Activated CD8-positive, alpha-beta memory T cell treated with anti-CD3 and anti-CD28 coated beads, Interleukin-2, amount 50 U/mL, for 48 hours (primary cell): ENCODE data around the gene CDK19.

Experiments
- DNase-seq: peaks from one replicate; pipeline ENCODE4 v3.0.0-alpha.2; 2020

Gene CDK19

GRCh38 chr6:110654096-110654820, 161.0 kb downstream of the CDK19 start:
- no peak for DNase-seq

GRCh38 chr6:110653381-110653780, 161.9 kb downstream of the CDK19 start:
- no peak for DNase-seq

- DNase-seq, result no peak
Observed at GRCh38 chr6:110652520-110652919, 162.7 kb downstream of the CDK19 start.

DNA sequence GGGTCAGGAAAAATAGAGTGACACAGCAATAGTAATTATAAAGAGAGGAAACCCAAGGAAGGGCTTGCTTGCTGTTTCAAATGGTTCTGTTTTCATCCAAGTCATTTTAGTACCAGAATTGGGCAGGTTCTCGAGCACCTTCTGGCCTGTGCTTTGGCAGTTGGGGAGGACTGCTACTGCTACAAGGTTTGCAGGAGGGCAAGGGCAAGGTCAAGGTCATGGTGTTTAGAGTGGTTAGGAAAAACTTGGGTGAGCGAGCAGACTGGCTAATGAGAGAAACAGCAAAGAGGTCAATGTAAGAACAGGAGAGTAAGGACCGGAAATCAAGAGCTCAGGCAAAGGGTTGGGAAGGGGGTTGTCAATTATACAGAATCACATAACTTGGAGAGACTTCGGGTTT, 164.5 kb downstream of the CDK19 start:
- no peak for DNase-seq

DNA sequence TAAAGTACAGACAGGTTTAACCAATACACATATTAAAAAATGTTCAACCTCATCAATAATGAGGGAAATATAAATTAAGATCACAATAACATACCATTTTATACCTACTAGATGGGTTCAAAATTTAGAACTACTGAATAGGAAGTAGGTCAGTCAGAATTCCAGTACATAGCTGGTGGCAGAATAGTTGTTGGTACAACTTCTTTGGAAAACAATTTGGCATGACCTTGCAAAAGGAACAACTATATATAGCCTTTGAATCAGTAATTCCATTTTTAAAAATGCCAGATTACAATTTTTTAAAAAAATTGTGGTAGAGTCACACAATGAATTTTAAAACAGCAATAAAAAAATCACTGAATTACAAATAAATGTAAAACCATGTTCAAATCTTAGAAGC, 165.6 kb downstream of the CDK19 start:
- DNase-seq, result no peak

GRCh38 chr6:110646951-110647910, 168.0 kb downstream of the CDK19 start:
- DNase-seq, result no peak

GRCh38 chr6:110646419-110646698, 168.9 kb downstream of the CDK19 start:
- no peak for DNase-seq

DNA sequence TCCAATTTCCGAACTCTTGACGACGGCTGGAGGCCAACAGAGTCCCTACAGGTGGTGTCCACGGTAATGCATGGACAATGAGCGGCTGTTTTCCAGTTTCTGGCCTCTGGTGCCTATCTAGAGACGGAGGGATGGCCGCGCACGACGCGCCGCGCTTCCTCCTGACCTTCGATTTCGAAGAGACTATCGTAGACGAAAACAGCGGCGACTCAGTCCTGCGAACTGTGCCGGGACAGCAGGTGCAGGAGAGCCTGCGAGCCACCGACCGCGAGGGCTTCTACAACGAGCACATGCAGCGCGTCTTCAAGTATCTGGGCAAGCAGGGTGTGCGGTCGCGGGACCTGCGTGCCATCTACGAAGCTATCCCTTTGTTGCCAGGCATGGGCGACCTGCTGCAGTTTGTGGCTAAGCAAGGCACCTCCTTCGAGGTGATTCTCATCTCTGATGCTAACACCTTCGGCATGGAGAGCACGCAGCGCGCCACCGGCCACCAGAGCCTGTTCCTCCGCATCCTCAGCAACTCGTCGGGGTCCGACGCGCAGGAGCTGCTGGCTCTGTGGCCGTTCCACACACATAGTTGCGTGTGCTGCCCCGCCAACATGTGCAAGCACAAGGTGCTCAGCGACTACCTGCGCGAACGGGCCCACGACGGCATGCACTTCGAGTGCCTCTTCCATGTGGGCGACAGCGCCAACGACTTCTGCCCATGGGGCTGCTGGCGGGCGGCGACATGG, 169.4 kb downstream of the CDK19 start:
- DNase-seq, result no peak

- DNase-seq, result no peak
Observed at GRCh38 chr6:110643175-110643574, 172.1 kb downstream of the CDK19 start.

DNA sequence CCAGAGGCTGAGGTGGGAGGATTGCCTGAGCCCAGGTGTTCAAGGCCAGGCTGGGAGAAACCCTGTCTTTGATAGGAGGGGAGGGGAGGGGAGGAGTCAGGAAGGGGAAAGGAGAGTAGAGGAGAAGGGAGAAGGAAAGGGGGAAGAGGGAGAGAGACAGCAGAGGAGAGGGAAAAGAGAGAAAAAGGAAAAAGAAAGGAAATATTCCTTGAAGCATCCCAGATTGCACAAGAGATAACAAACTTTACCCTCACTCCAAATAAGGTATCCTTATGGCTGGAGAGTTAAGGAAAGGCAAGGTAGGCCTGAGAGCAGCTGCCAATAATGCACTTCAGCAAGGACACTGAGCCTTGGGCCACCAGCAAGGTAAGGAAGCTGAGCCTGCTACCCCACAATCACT, 172.6 kb downstream of the CDK19 start:
- no peak for DNase-seq

GRCh38 chr6:110636781-110637180, 178.5 kb downstream of the CDK19 start:
- DNase-seq, result no peak

- no peak for DNase-seq
Observed at GRCh38 chr6:110635096-110635495, 180.2 kb downstream of the CDK19 start.

- no peak for DNase-seq
Observed at GRCh38 chr6:110633731-110634213, 181.5 kb downstream of the CDK19 start.

DNA sequence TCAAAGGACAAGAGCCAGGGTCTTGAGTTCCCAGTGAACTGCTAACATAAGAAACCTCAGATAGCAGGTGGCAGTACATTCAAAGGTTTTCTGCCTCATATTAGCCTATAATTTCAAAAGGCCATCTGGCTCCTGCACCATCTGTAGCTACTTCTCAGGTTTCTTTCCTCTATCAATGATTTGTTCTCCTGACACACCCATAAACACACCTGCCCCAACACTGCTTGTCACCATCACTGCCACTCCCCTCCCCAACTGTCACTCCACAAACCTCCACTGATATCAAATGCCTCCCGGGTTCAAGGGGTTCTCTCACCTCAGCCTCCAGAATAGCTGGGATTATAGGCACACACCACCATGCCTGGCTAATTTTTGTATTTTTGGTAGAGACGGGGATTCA, 186.1 kb downstream of the CDK19 start:
- DNase-seq, result no peak

- DNase-seq, result no peak
Observed at GRCh38 chr6:110628330-110628729, 186.9 kb downstream of the CDK19 start.

GRCh38 chr6:110626442-110626841, 188.8 kb downstream of the CDK19 start:
- DNase-seq, result no peak

DNA sequence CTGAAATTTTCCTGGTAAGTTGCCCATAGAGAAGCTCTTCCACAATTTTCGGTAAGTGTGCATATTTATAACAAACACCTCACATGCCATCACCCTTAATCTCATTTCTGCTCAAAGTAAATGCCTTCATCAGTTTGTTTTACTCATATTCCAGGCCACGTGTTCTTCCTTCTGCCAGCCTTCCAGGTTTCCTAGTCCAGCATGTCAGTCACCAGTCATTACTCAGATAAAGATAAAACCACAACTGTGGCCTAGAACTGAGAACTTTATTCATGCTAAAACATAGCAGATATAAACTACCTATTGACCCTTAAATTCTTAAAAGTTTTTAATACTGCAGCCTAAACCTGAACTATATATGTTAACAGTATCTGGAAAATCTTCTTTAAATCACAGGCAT, 189.4 kb downstream of the CDK19 start:
- no peak for DNase-seq

- no peak for DNase-seq
Observed at GRCh38 chr6:110622912-110623578, 192.2 kb downstream of the CDK19 start.

DNA sequence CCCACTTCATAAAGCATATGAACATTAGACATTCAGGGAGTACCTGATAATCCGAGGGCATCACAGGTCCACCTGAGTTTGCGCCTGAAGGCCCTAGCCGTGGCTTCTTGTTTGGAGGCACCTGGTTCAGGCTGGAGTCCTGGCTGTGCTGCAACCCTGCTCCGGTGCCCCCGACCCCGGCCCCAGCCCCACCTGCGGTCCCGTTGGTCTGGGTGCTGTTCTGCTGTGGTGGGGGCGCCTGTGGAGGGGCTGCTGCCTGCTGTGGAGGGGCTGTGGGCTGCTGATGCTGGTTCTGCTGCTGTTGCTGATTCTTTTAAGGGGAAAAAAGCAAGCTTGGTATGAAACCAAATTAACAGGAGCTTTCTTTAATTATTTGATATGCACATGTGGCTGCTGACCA, 194.2 kb downstream of the CDK19 start:
- DNase-seq, result no peak

DNA sequence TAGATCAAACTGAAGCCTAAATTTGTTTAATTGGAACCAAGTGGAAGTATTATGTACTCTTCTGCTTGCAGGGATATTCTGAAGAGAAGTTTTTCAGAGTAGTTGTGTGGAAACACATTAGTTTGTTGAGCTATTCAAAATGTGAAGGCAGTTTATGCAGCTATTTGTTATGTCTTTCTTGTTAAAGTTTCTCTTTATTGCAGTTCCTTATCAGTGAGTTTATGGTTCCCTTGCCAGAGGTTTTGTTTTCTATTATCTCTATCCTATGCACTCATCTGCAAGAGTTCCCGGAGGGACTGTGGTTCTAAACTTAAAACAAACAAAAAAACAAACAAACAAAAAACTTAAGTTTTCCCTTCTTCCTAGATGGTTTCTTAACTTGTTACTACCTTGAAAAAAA, 195.2 kb downstream of the CDK19 start:
- no peak for DNase-seq

GRCh38 chr6:110619275-110619908, 195.9 kb downstream of the CDK19 start:
- DNase-seq, result no peak

- DNase-seq, result no peak
Observed at GRCh38 chr6:110618591-110619267, 196.5 kb downstream of the CDK19 start.
